ENCODE measurements around the gene BCAS3. TPM values are rescaled to one million over a fixed set of nuclear protein-coding genes. Genes with fewer than 3 reads are reported as not detected.

BCAS3 gene
- total and polyA plus RNA-seq, 3 experiments from 2014 or later: 10.7 to 35.3 (median 13.5) TPM

GRCh38 chr17:60676758-60677307 lies 818 bp upstream of the BCAS3 start:
- no peaks in the 10 kb centered on the region for H3K9me3 Mint-ChIP-seq
- peak overlapping the region; percentile 94 to 100 (median 98) for H3K4me3 Mint-ChIP-seq
- H3K4me1 Mint-ChIP-seq: peaks cover 21 to 31% (median 30%) of the 10 kb centered on the region in 3 donors
- no peaks in the 10 kb centered on the region for H3K36me3 ChIP-seq (ENCODE audit: insufficient read depth, low read length)
- peak overlapping the region; percentile 53 for H3K27ac ChIP-seq (ENCODE audit: low read depth, low read length)
- H3K4me3 ChIP-seq (ENCODE audit: low read length): peak overlapping the region; percentile 92
- CTCF ChIA-PET: interaction anchor here (1.0 to 1.5 kb wide), 5 partner anchors 28 to 545 kb away, joined by 3 read pairs; partner anchors contain the start of gene PPM1D
- peaks cover 0 to 22% (median 0%) of the 10 kb centered on the region in 3 donors for H3K36me3 Mint-ChIP-seq
- POLR2A ChIA-PET: interaction anchor here (0.6 to 2.0 kb wide), 6 partner anchors 60 to 1346 kb away, joined by 3 to 11 read pairs (median 4); partner anchors contain the start of genes PPM1D, USP32 and YPEL2
- no peaks in the 10 kb centered on the region for H3K27me3 ChIP-seq (ENCODE audit: insufficient read depth, low read length, poor library complexity, severe bottlenecking)
- H3K27ac Mint-ChIP-seq: peak overlapping the region; percentile 85 to 99 (median 98)
- H3K27me3 Mint-ChIP-seq: peaks cover 0 to 5% of the 10 kb centered on the region in 2 donors
- no peak for DNase-seq
- H3K4me1 ChIP-seq (ENCODE audit: insufficient read depth, low read length): peaks cover 10% of the 10 kb centered on the region
- no peaks in the 10 kb centered on the region for H3K9me3 ChIP-seq (ENCODE audit: low read length)

GRCh38 chr17:60678118-60678444 lies 430 bp downstream of the BCAS3 start:
- peaks cover 3% of the 10 kb centered on the region for H3K36me3 ChIP-seq (ENCODE audit: insufficient read depth, low read length)
- DNase-seq: no peak
- H3K27me3 ChIP-seq (ENCODE audit: insufficient read depth, low read length, poor library complexity, severe bottlenecking): no peaks in the 10 kb centered on the region
- peak overlapping the region; percentile 92 for H3K4me3 ChIP-seq (ENCODE audit: low read length)
- POLR2A ChIA-PET: interaction anchor here (1.0 to 2.0 kb wide), 3 partner anchors 76 to 286 kb away, joined by 5 to 11 read pairs (median 6); partner anchors contain the start of genes PPM1D and USP32
- peaks cover 0 to 5% of the 10 kb centered on the region in 2 donors for H3K27me3 Mint-ChIP-seq
- H3K36me3 Mint-ChIP-seq: peaks cover 0 to 30% (median 3%) of the 10 kb centered on the region in 3 donors
- no peaks in the 10 kb centered on the region for H3K9me3 ChIP-seq (ENCODE audit: low read length)
- CTCF ChIA-PET: interaction anchor here (1.0 to 1.5 kb wide), 3 partner anchors 11 to 544 kb away, joined by 3 read pairs; no protein-coding TSS in a partner anchor
- peaks cover 10% of the 10 kb centered on the region for H3K4me1 ChIP-seq (ENCODE audit: insufficient read depth, low read length)
- H3K4me1 Mint-ChIP-seq: peaks cover 21 to 31% (median 30%) of the 10 kb centered on the region in 3 donors
- peak overlapping the region; percentile 94 to 100 (median 98) for H3K4me3 Mint-ChIP-seq
- H3K27ac Mint-ChIP-seq: peak overlapping the region; percentile 85 to 99 (median 98)
- H3K9me3 Mint-ChIP-seq: no peaks in the 10 kb centered on the region
- H3K27ac ChIP-seq (ENCODE audit: low read depth, low read length): peak overlapping the region; percentile 53

- peaks cover 21 to 31% (median 30%) of the 10 kb centered on the region in 3 donors for H3K4me1 Mint-ChIP-seq
Observed at GRCh38 chr17:60679287-60679686, 1.6 kb downstream of the BCAS3 start.

DNA sequence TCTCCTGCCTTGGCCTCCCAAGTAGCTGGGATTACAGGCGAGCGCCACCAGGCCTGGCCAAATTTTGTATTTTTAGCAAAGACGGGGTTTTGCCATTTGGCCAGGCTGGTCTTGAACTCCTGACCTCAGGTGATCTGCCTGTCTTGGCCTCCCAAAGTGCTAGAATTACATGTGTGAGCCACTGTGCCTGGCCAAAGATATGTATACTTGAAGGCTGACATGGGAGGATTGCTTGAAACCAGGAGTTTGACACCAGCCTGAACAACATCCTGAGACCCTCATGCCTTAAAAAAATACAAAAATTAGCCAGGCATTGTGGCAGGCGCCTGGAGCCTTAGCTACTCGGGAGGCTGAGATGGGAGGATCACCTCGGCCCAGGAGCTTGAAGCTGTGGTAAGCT lies 3.1 kb downstream of the BCAS3 start:
- ChIA-PET CTCF (no interaction called here), POLR2A (no interaction called here)
- Mint-ChIP-seq H3K4me1 (peaks cover 21 to 31% (median 30%) of the 10 kb centered on the region in 3 donors), H3K4me3 (no peak overlapping the region), H3K9me3 (no peaks in the 10 kb centered on the region), H3K27me3 (peaks cover 0 to 1% of the 10 kb centered on the region in 2 donors), H3K36me3 (peaks cover 4 to 52% (median 10%) of the 10 kb centered on the region in 3 donors), H3K27ac (no peak overlapping the region)
- Histone ChIP-seq H3K4me3 (ENCODE audit: low read length) (no peak overlapping the region), H3K36me3 (ENCODE audit: insufficient read depth, low read length) (peaks cover 4% of the 10 kb centered on the region), H3K9me3 (ENCODE audit: low read length) (no peaks in the 10 kb centered on the region), H3K27ac (ENCODE audit: low read depth, low read length) (no peak overlapping the region), H3K27me3 (ENCODE audit: insufficient read depth, low read length, poor library complexity, severe bottlenecking) (no peaks in the 10 kb centered on the region), H3K4me1 (ENCODE audit: insufficient read depth, low read length) (peaks cover 10% of the 10 kb centered on the region)
- no peak for DNase-seq

More at GRCh38 chr17:60679287-60679686, 1.6 kb downstream of the BCAS3 start:
- peaks cover 4% of the 10 kb centered on the region for H3K36me3 ChIP-seq (ENCODE audit: insufficient read depth, low read length)
- H3K9me3 Mint-ChIP-seq: no peaks in the 10 kb centered on the region
- no peak overlapping the region for H3K4me3 ChIP-seq (ENCODE audit: low read length)
- peak overlapping the region; percentile 6 to 98 (median 57) for H3K4me3 Mint-ChIP-seq
- H3K27ac Mint-ChIP-seq: peak overlapping the region in 2 of 8 donors; percentile 70 to 78
- H3K27me3 Mint-ChIP-seq: peaks cover 0 to 5% of the 10 kb centered on the region in 2 donors
- no peaks in the 10 kb centered on the region for H3K9me3 ChIP-seq (ENCODE audit: low read length)
- H3K4me1 ChIP-seq (ENCODE audit: insufficient read depth, low read length): peaks cover 10% of the 10 kb centered on the region
- H3K27ac ChIP-seq (ENCODE audit: low read depth, low read length): no peak overlapping the region
- ChIA-PET POLR2A (no interaction called here), CTCF (interaction anchor here (0.6 kb wide), 1 partner anchor 266 kb away, joined by 3 read pairs; no protein-coding TSS in a partner anchor)
- no peaks in the 10 kb centered on the region for H3K27me3 ChIP-seq (ENCODE audit: insufficient read depth, low read length, poor library complexity, severe bottlenecking)
- no peak for DNase-seq
- peaks cover 3 to 42% (median 4%) of the 10 kb centered on the region in 3 donors for H3K36me3 Mint-ChIP-seq

DNA sequence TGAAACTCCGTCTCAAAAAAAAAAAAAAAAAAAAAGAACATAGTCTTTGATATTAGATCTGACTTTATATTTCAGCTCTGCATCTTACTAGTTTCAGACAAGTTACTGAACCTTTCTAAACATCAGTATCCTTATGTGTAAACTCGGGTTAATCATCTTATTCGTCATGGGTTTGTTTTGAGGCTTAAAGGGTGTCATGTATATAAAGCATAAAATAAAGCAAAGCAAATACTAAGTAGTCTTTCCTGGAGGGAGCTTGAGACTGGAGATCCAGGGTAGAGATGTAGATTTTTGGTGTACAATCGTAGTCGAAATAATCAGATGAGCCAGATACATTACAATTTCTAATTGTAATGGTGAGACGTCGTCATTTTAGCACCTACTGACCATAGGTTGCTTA lies 7.8 kb downstream of the BCAS3 start:
- H3K4me3 Mint-ChIP-seq: no peak overlapping the region
- ChIA-PET CTCF (interaction anchor here (1.1 to 1.2 kb wide), 2 partner anchors 35 to 727 kb away, joined by 3 read pairs; no protein-coding TSS in a partner anchor), POLR2A (interaction anchor here (0.7 kb wide), 1 partner anchor 94 kb away, joined by 7 read pairs; no protein-coding TSS in a partner anchor)
- H3K9me3 Mint-ChIP-seq: no peaks in the 10 kb centered on the region
- H3K27ac ChIP-seq (ENCODE audit: low read depth, low read length): no peak overlapping the region
- no peak overlapping the region for H3K4me3 ChIP-seq (ENCODE audit: low read length)
- H3K4me1 ChIP-seq (ENCODE audit: insufficient read depth, low read length): no peaks in the 10 kb centered on the region
- H3K4me1 Mint-ChIP-seq: peaks cover 0 to under 1% (median under 1%) of the 10 kb centered on the region in 3 donors
- H3K27me3 ChIP-seq (ENCODE audit: insufficient read depth, low read length, poor library complexity, severe bottlenecking): no peaks in the 10 kb centered on the region
- H3K27ac Mint-ChIP-seq: peak overlapping the region in 1 of 8 donors; percentile 25
- peaks cover 4 to 68% (median 17%) of the 10 kb centered on the region in 3 donors for H3K36me3 Mint-ChIP-seq
- no peaks in the 10 kb centered on the region for H3K27me3 Mint-ChIP-seq
- H3K36me3 ChIP-seq (ENCODE audit: insufficient read depth, low read length): peaks cover 4% of the 10 kb centered on the region
- DNase-seq: no peak
- no peaks in the 10 kb centered on the region for H3K9me3 ChIP-seq (ENCODE audit: low read length)

DNA sequence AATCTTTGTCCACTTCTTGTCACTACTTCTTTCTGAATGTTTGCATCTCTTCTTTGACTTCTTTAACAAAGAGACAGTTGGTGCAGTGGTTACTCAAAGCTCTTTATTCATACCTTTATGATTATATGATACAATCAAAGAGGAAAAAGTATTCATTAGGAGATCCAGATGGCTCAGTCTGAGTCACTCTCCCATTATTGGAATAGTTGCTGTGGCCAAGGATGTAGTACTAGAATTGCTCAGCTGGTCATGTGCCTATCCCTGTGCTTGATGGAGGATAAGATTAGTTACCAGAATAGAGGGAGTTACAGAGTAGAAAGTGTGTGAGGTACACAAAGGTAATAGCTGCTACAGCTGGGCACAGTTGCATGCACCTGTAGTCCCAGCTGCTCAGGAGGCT lies 18.3 kb downstream of the BCAS3 start:
- no peaks in the 10 kb centered on the region for H3K36me3 ChIP-seq (ENCODE audit: insufficient read depth, low read length)
- no peaks in the 10 kb centered on the region for H3K27me3 ChIP-seq (ENCODE audit: insufficient read depth, low read length, poor library complexity, severe bottlenecking)
- H3K27ac Mint-ChIP-seq: peak overlapping the region in 1 of 8 donors; percentile 20
- H3K9me3 Mint-ChIP-seq: no peaks in the 10 kb centered on the region
- no peak overlapping the region for H3K4me3 ChIP-seq (ENCODE audit: low read length)
- H3K9me3 ChIP-seq (ENCODE audit: low read length): no peaks in the 10 kb centered on the region
- DNase-seq: no peak
- H3K27ac ChIP-seq (ENCODE audit: low read depth, low read length): no peak overlapping the region
- no peaks in the 10 kb centered on the region for H3K4me1 Mint-ChIP-seq
- no peaks in the 10 kb centered on the region for H3K27me3 Mint-ChIP-seq
- no peak overlapping the region for H3K4me3 Mint-ChIP-seq
- ChIA-PET POLR2A (no interaction called here), CTCF (no interaction called here)
- H3K36me3 Mint-ChIP-seq: peaks cover 0 to 67% (median 25%) of the 10 kb centered on the region in 3 donors
- H3K4me1 ChIP-seq (ENCODE audit: insufficient read depth, low read length): no peaks in the 10 kb centered on the region

GRCh38 chr17:60699090-60699489 lies 21.4 kb downstream of the BCAS3 start:
- H3K9me3 Mint-ChIP-seq: no peaks in the 10 kb centered on the region
- H3K36me3 Mint-ChIP-seq: peaks cover 0 to 47% (median 27%) of the 10 kb centered on the region in 3 donors
- no peaks in the 10 kb centered on the region for H3K4me1 Mint-ChIP-seq
- ChIA-PET POLR2A (no interaction called here), CTCF (no interaction called here)
- no peak overlapping the region for H3K27ac Mint-ChIP-seq
- H3K4me3 Mint-ChIP-seq: no peak overlapping the region
- no peak overlapping the region for H3K27ac ChIP-seq (ENCODE audit: low read depth, low read length)
- H3K27me3 ChIP-seq (ENCODE audit: insufficient read depth, low read length, poor library complexity, severe bottlenecking): no peaks in the 10 kb centered on the region
- H3K9me3 ChIP-seq (ENCODE audit: low read length): no peaks in the 10 kb centered on the region
- no peak for DNase-seq
- no peaks in the 10 kb centered on the region for H3K36me3 ChIP-seq (ENCODE audit: insufficient read depth, low read length)
- H3K4me1 ChIP-seq (ENCODE audit: insufficient read depth, low read length): no peaks in the 10 kb centered on the region
- H3K27me3 Mint-ChIP-seq: no peaks in the 10 kb centered on the region
- H3K4me3 ChIP-seq (ENCODE audit: low read length): no peak overlapping the region

- DNase-seq: no peak
- H3K4me3 Mint-ChIP-seq: no peak overlapping the region
- H3K27ac ChIP-seq (ENCODE audit: low read depth, low read length): no peak overlapping the region
- H3K4me1 Mint-ChIP-seq: no peaks in the 10 kb centered on the region
- peaks cover 0 to 32% (median 18%) of the 10 kb centered on the region in 3 donors for H3K36me3 Mint-ChIP-seq
- POLR2A ChIA-PET: no interaction called here
- H3K9me3 Mint-ChIP-seq: no peaks in the 10 kb centered on the region
- H3K27ac Mint-ChIP-seq: no peak overlapping the region
- no peaks in the 10 kb centered on the region for H3K27me3 ChIP-seq (ENCODE audit: insufficient read depth, low read length, poor library complexity, severe bottlenecking)
- H3K27me3 Mint-ChIP-seq: no peaks in the 10 kb centered on the region
- no peak overlapping the region for H3K4me3 ChIP-seq (ENCODE audit: low read length)
- no peaks in the 10 kb centered on the region for H3K4me1 ChIP-seq (ENCODE audit: insufficient read depth, low read length)
- peaks cover under 1% of the 10 kb centered on the region for H3K36me3 ChIP-seq (ENCODE audit: insufficient read depth, low read length)
- H3K9me3 ChIP-seq (ENCODE audit: low read length): no peaks in the 10 kb centered on the region
- CTCF ChIA-PET: interaction anchor here (1.2 kb wide), 1 partner anchor 17 kb away, joined by 3 read pairs; no protein-coding TSS in a partner anchor
Observed at GRCh38 chr17:60704170-60704569, 26.5 kb downstream of the BCAS3 start.
